GM18502 (cell line): Measurements from ENCODE around the gene CCDC9B.
A peak's percentile ranks its signal among the peaks of the same experiment; 100 is the strongest.

ENCODE experiments used
- ATAC-seq: cut with Tn5 transposase; IDR thresholded peaks from one replicate; pipeline ENCODE4 v1.9.1; 2021; ENCODE audit warnings: mild to moderate bottlenecking; ENCODE audit not compliant: unreplicated experiment, poor library complexity

CCDC9B gene

GRCh38 chr15:40365624-40366456 is 25.1 kb upstream of the CCDC9B start:
- no peak for ATAC-seq

DNA sequence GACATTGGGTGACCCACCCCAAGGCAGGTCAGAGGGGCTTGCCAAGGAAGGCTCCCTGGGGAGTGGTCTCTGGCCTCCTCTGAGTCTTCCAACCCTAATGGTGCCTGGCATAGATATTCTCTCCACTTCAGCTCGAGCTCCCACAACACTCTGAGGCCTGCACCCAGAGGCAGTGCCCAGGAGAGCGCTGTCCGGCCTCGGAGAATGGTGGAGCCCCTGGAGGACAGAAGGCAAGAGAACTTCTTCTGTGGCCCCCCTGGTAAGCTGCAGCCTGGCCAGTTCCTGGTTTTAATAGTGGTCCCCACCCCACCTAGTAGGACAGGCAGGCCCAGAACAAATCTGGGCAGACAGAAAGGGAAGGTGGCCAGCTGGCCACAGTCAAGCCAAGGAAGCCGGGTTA is 24.3 kb upstream of the CCDC9B start:
- ATAC-seq: no peak

GRCh38 chr15:40364251-40364650 is 23.5 kb upstream of the CCDC9B start:
- ATAC-seq: no peak

- ATAC-seq: no peak
Measured at GRCh38 chr15:40363611-40364010, 22.9 kb upstream of the CCDC9B start.

DNA sequence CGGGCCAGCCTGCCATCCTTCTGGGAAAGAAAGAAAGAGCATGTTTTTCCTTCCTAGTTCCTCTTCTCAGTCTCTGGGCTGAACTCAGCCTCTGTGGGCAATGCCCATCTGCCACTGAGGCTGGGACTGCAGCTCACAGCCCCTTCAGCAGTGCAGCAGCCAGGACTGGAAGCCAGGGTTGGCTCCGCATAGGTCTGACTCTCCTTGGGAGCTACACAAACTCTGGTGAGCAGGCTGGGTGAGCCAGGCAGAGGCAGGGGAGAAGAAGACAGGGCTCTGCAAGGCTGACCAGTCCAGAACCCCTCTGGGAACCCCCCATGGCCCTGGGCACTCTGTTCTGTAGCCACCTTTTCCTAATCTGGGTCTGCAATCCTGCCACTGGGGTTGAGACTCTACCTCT is 20.9 kb upstream of the CCDC9B start:
- no peak for ATAC-seq

DNA sequence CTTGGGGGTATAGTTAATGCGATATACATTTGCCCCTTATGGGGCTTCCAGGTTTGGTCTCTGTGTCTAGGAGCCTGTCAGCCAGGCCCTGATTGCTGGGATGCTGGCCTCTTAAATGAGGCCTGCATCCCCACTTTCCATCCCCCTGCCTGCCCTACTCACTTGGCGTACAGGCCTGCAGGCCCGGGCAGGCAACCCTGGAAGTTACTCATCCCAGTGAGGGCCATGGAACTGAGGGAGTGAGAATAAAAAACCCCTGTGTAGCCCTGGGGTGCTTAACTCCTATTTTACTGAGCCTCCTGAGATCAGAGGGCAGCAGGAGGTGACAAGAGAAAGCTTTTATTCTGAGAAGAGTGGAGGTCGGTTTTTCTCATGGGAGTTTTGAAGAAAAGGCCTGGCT is 19.3 kb upstream of the CCDC9B start:
- no peak for ATAC-seq

GRCh38 chr15:40358471-40359353 is 18.0 kb upstream of the CCDC9B start:
- ATAC-seq: peak; percentile 28

GRCh38 chr15:40357723-40358470 is 17.2 kb upstream of the CCDC9B start, which contains the start of gene DISP2:
Gene DISP2, plus strand, starts transcription at chr15:40358219. Its CDS starts 103 bp downstream, at chr15:40358322.
- ATAC-seq: peak; percentile 92

- ATAC-seq: no peak
Measured at GRCh38 chr15:40357246-40357645, 16.5 kb upstream of the CCDC9B start.

- no peak for ATAC-seq
Measured at GRCh38 chr15:40355976-40356585, 15.3 kb upstream of the CCDC9B start.

GRCh38 chr15:40354408-40355171 is 13.9 kb upstream of the CCDC9B start:
- no peak for ATAC-seq

DNA sequence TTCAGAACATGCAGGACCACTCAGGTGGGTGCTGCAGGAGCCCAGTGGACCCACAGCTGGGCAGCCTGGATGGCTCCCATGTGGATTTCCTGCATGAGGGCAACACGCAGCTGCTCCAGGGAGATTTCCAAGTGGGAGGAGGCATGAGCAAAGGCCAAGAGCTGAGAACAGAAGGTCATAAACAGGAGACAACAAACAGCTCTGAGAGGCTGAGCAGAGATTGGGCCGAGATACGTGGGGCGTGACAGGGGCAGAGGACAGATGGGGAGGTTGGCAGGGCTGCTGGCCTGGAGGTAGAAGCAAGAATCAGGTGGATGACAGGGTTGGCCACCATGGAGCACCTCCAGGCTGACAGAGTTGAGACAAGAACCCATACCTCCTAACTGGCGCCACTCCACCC is 13.0 kb upstream of the CCDC9B start:
- ATAC-seq: no peak

- no peak for ATAC-seq
Measured at GRCh38 chr15:40352281-40352901, 11.7 kb upstream of the CCDC9B start.

- ATAC-seq: no peak
Measured at GRCh38 chr15:40349163-40349562, 8.4 kb upstream of the CCDC9B start.

DNA sequence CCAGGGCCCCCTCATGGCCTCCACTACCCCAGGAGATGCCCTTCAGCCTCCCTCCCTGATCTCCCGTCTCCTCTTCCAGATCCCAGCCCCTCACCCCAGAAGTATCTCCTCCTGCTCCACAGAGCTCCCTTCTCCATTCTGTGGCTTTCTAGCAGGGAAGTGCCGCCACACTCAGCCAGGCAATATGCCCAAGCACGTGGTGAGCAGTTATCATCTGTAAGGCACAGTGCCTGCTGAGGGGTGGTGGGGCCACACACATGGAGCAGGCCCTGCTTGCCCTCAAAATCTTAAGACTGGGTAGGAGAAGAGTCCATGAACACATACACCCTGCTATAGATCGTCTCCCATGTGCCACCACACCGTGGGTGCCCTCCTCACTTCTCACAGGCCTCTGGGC is 7.7 kb upstream of the CCDC9B start:
- no peak for ATAC-seq

DNA sequence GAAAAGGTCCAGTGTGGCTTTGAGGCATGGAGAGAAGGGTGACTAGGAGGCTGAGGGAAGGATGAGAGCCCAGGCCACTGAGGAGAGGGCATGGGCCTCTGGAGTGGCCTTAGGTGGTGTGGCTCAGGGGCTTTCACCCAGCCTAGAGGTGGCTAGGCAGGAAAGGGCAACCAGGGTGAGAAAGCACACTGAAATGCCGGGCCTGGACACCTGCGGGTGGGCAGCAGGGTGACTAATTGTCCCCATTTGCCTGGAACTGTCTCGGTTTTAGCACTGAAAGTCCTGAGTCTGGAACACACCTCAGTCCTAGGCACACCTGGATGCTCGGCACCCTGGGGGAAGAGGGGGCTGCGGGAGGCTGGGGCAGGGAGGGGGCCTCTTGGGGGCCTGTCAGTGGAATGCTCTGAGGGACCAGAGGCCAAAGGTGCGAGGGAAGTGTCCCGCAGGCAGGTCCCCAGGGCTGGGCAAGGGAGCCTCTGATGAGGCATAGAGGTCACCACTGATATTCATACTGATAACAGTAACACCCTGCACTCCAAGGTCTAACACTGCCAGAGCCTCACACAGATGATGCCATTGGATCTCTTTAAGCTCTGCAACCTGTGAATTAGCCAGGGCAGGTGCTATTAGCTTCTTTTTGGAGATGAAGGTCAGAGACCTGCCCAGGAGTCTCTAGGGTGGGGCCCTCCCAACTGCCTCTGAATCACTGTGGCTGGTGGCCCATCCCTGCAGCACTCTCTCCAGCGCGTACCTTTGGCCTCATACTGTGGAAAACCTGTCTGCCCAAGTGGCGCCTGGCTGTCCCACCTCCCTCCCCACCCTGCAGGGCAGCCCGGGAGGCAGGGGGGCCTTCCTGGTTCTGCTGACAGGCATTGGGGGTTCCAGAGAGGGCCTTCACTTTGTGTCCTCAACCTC is 7.1 kb upstream of the CCDC9B start:
- no peak for ATAC-seq

- no peak for ATAC-seq
Measured at GRCh38 chr15:40346579-40347558, 6.1 kb upstream of the CCDC9B start.
